ENCODE results near the gene TREH. TPM values are rescaled to one million over a fixed set of nuclear protein-coding genes. Genes with fewer than 3 reads are reported as not detected.

The TREH gene
- total RNA-seq, 1 experiment from 2014 or later, result 0.15 TPM

DNA sequence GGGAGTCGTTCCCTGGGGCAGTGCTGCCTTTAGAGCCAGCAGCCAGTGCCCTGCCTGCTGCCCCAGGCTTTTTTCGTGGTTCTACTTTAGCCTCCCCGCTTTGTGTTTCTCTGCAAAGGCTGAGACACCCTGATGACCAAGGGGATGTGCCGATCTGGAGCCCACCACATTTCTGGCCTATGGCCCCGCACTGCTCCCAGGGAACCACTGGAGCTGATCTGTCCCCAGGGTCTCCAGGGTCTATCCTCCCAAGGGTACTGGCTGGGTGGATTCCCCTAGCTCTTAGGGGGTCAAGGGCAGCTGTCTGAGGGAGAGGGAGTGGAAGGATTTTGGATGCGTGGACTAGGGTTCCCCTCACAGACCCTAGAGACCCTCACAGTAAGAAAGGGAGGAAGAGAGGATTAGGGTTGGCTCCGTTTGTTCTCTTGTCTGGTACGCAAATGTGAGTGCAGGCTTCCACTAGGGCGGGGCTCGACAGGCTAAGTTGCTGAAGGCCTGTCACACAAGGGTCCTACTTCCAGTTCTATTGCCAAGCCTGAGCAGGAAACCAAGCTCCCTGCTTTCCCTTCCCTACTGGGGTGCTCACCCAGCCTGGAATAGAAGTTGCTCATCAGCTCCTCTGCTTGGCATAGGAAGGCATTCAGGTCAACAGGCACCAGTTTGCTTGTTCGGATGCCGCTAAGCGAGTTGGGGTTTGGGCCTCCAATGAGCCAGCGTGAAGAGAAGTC lies 19.3 kb downstream of the TREH start:
- TF ChIP-seq SRF (IDR thresholded peaks at IDR 0.05; ENCODE audit: low read depth), result no peak
- TF ChIP-seq CBX3 (IDR thresholded peaks at IDR 0.05; ENCODE audit: low read depth), result no peak
- no peak for TF ChIP-seq EGR1 (IDR thresholded peaks at IDR 0.05; ENCODE audit: low read depth)
- TF ChIP-seq SIN3A (IDR thresholded peaks at IDR 0.05; ENCODE audit: low read depth), result no peak
- TF ChIP-seq, protein P1, sequence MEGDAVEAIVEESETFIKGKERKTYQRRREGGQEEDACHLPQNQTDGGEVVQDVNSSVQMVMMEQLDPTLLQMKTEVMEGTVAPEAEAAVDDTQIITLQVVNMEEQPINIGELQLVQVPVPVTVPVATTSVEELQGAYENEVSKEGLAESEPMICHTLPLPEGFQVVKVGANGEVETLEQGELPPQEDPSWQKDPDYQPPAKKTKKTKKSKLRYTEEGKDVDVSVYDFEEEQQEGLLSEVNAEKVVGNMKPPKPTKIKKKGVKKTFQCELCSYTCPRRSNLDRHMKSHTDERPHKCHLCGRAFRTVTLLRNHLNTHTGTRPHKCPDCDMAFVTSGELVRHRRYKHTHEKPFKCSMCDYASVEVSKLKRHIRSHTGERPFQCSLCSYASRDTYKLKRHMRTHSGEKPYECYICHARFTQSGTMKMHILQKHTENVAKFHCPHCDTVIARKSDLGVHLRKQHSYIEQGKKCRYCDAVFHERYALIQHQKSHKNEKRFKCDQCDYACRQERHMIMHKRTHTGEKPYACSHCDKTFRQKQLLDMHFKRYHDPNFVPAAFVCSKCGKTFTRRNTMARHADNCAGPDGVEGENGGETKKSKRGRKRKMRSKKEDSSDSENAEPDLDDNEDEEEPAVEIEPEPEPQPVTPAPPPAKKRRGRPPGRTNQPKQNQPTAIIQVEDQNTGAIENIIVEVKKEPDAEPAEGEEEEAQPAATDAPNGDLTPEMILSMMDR (IDR thresholded peaks at IDR 0.05 in 2 of 3, conservative IDR thresholded peaks at IDR 0.05 in 1 of 3; ENCODE audit: borderline replicate concordance in 1 of 3, insufficient read depth in 1 of 3, low read depth in 2 of 3, low read length in 2 of 3), result no peak
- TF ChIP-seq, protein P2, sequence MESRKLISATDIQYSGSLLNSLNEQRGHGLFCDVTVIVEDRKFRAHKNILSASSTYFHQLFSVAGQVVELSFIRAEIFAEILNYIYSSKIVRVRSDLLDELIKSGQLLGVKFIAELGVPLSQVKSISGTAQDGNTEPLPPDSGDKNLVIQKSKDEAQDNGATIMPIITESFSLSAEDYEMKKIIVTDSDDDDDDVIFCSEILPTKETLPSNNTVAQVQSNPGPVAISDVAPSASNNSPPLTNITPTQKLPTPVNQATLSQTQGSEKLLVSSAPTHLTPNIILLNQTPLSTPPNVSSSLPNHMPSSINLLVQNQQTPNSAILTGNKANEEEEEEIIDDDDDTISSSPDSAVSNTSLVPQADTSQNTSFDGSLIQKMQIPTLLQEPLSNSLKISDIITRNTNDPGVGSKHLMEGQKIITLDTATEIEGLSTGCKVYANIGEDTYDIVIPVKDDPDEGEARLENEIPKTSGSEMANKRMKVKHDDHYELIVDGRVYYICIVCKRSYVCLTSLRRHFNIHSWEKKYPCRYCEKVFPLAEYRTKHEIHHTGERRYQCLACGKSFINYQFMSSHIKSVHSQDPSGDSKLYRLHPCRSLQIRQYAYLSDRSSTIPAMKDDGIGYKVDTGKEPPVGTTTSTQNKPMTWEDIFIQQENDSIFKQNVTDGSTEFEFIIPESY (IDR thresholded peaks at IDR 0.05; ENCODE audit: extremely low read depth, insufficient replicate concordance, low read length), result no peak
- TF ChIP-seq ZFX (IDR thresholded peaks at IDR 0.05), result no peak
- TF ChIP-seq TCF7L2 (IDR thresholded peaks at IDR 0.05; ENCODE audit: borderline replicate concordance, extremely low read depth, insufficient read depth, insufficient read length), result no peak
- no peak for TF ChIP-seq YY1 (IDR thresholded peaks at IDR 0.05; ENCODE audit: extremely low read depth, insufficient replicate concordance, low read depth, low read length)
- TF ChIP-seq, protein P3, sequence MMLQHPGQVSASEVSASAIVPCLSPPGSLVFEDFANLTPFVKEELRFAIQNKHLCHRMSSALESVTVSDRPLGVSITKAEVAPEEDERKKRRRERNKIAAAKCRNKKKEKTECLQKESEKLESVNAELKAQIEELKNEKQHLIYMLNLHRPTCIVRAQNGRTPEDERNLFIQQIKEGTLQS (IDR thresholded peaks at IDR 0.05), result no peak
- TF ChIP-seq POLR2AphosphoS5 (IDR thresholded peaks at IDR 0.05; ENCODE audit: low read depth, low read length), result no peak
- intact Hi-C loops (cut with micrococcal nuclease), result loop anchor here (1.0 to 2.0 kb wide), 2 partner anchors 53 to 65 kb away; partner anchors contain the start of gene PHLDB1
- H3K9me3 ChIP-seq (ENCODE audit: control insufficient read depth in 1 of 2, insufficient read depth in 1 of 2, low read depth in 1 of 2, low read length in 2 of 2), result no peaks in the 10 kb centered on the region
- ChIA-PET POLR2A (no interaction called here), RAD21 (ENCODE audit: low non-redundant PET in 1 of 2, low total read pairs in 2 of 2, uncharacterized antibody in 2 of 2, unreplicated experiment in 2 of 2) (no interaction called here), CTCF (interaction anchor here (0.9 to 2.6 kb wide), 3 partner anchors 14 to 65 kb away, joined by 3 to 8 read pairs (median 4); no protein-coding TSS in a partner anchor)
- H3K9me2 ChIP-seq (ENCODE audit: insufficient read depth), result no peaks in the 10 kb centered on the region
- peak overlapping the region; percentile 44; the same call in 1 of the 2 replicates for H3K4me2 ChIP-seq (ENCODE audit: low read length)
- H4K20me1 ChIP-seq (ENCODE audit: insufficient read depth), result no peaks in the 10 kb centered on the region
- H3K36me3 ChIP-seq (ENCODE audit: control insufficient read depth in 1 of 2, insufficient read depth in 2 of 2, low read length in 2 of 2), result no peaks in the 10 kb centered on the region; a peak in 1 of 4 replicates
- H3K9ac ChIP-seq (ENCODE audit: low read length), result no peak overlapping the region
- DNase-seq (ENCODE audit: low read depth, low spot score) (no peak), ATAC-seq (no peak)
- H3K27me3 ChIP-seq (ENCODE audit: insufficient read depth, low read length), result no peaks in the 10 kb centered on the region
- no peak overlapping the region for H3K27ac ChIP-seq (ENCODE audit: low read depth, low read length)
- H3K79me2 ChIP-seq (ENCODE audit: insufficient read depth, low read length), result no peaks in the 10 kb centered on the region
- H3K4me3 ChIP-seq (replicated peaks in 1 of 2; ENCODE audit: low read depth in 1 of 2, low read length in 2 of 2), result no peak overlapping the region
- H3K4me1 ChIP-seq (ENCODE audit: control insufficient read depth in 1 of 2, insufficient read depth in 2 of 2, low read length in 2 of 2), result peaks cover 7 to 16% of the 10 kb centered on the region in 2 experiments; a peak in 3 of 4 replicates
- no TSS peak for BruUV-seq (replicated peaks)
- H2AFZ ChIP-seq (ENCODE audit: low read depth, low read length, poor library complexity, severe bottlenecking), result no peak overlapping the region
